Activated CD4-positive, alpha-beta memory T cell treated with anti-CD3 and anti-CD28 coated beads, Interleukin-2, amount 10 ng/mL, durations not matched to agents 7 days and 5 days (primary cell): ENCODE measurements around the gene LRRC36. TPM values are rescaled to one million over a fixed set of nuclear protein-coding genes. Genes with fewer than 3 reads are reported as not detected.

ENCODE experiments used
- CTCF ChIA-PET: fragments of 350-600 bp; sonication (Branson Sonifier 250); formaldehyde crosslinking; loops from one replicate; lab custom pipeline; 2021; ENCODE audit warnings: antibody characterized with exemption, inconsistent platforms; lab: Charles Lee
- POLR2A ChIA-PET: fragments of 350-600 bp; sonication (Branson Sonifier 250); formaldehyde crosslinking; loops from one replicate; lab custom pipeline; 2021; ENCODE audit warnings: antibody characterized with exemption; lab: Charles Lee
- DNase-seq: peaks from one replicate; pipeline ENCODE4 v3.0.0-alpha.2; 2020
- H3K27ac Mint-ChIP-seq: one replicate; pipeline ENCODE4 v1.8.0; 2021; ENCODE audit warnings: mild to moderate bottlenecking, mixed read lengths
- H3K27me3 Mint-ChIP-seq: one replicate; pipeline ENCODE4 v1.8.0; 2021; ENCODE audit warnings: mixed read lengths
- H3K36me3 Mint-ChIP-seq: one replicate; pipeline ENCODE4 v1.8.0; 2021; ENCODE audit warnings: low read depth, mixed read lengths
- H3K4me1 Mint-ChIP-seq: one replicate; pipeline ENCODE4 v1.8.0; 2021; ENCODE audit warnings: mixed read lengths
- H3K4me3 Mint-ChIP-seq: one replicate; pipeline ENCODE4 v1.8.0; 2021; ENCODE audit warnings: mild to moderate bottlenecking, mixed read lengths
- H3K9me3 Mint-ChIP-seq: one replicate; pipeline ENCODE4 v1.8.0; 2021; ENCODE audit warnings: mixed read lengths
- total RNA-seq, 2 experiments: library from RNA; stranded (reverse); gene quantifications; one replicate each; pipeline ENCODE4 v1.2.3, GENCODE V29; 2021

Gene LRRC36
- total RNA-seq, 2 experiments from 2014 or later: not detected

- CTCF ChIA-PET: no interaction called here
- no peaks in the 10 kb centered on the region for H3K9me3 Mint-ChIP-seq
- peaks cover 6% of the 10 kb centered on the region for H3K4me1 Mint-ChIP-seq
- H3K36me3 Mint-ChIP-seq: no peaks in the 10 kb centered on the region
- H3K27me3 Mint-ChIP-seq: no peaks in the 10 kb centered on the region
- no peak for DNase-seq
- POLR2A ChIA-PET: no interaction called here
- H3K4me3 Mint-ChIP-seq: no peak overlapping the region
- H3K27ac Mint-ChIP-seq: no peak overlapping the region
These were observed 43.4 kb upstream of the LRRC36 start for GRCh38 chr16:67283039-67283825.

GRCh38 chr16:67283826-67284555, 42.6 kb upstream of the LRRC36 start:
- H3K36me3 Mint-ChIP-seq: no peaks in the 10 kb centered on the region
- no peaks in the 10 kb centered on the region for H3K27me3 Mint-ChIP-seq
- no peak overlapping the region for H3K27ac Mint-ChIP-seq
- CTCF ChIA-PET: interaction anchor here (0.6 to 1.0 kb wide), 2 partner anchors 144 to 293 kb away, joined by 3 to 4 read pairs; no protein-coding TSS in a partner anchor
- POLR2A ChIA-PET: no interaction called here
- DNase-seq: no peak
- no peak overlapping the region for H3K4me3 Mint-ChIP-seq
- no peaks in the 10 kb centered on the region for H3K9me3 Mint-ChIP-seq
- peaks cover 4% of the 10 kb centered on the region for H3K4me1 Mint-ChIP-seq

- Mint-ChIP-seq H3K9me3 (no peaks in the 10 kb centered on the region), H3K36me3 (no peaks in the 10 kb centered on the region), H3K4me1 (peaks cover 9% of the 10 kb centered on the region), H3K27me3 (no peaks in the 10 kb centered on the region), H3K27ac (no peak overlapping the region), H3K4me3 (no peak overlapping the region)
- ChIA-PET POLR2A (interaction anchor here (1.5 kb wide), 1 partner anchor 26 kb away, joined by 3 read pairs; no protein-coding TSS in a partner anchor), CTCF (interaction anchor here (0.8 to 1.0 kb wide), 2 partner anchors 38 to 143 kb away, joined by 3 read pairs; partner anchors contain the start of gene FHOD1)
- no peak for DNase-seq
These were observed 41.6 kb upstream of the LRRC36 start for GRCh38 chr16:67284699-67285646.

GRCh38 chr16:67286441-67287235, 40.0 kb upstream of the LRRC36 start:
- Mint-ChIP-seq H3K9me3 (no peaks in the 10 kb centered on the region), H3K4me3 (no peak overlapping the region), H3K4me1 (peaks cover 16% of the 10 kb centered on the region), H3K36me3 (no peaks in the 10 kb centered on the region), H3K27ac (no peak overlapping the region), H3K27me3 (no peaks in the 10 kb centered on the region)
- ChIA-PET POLR2A (interaction anchor here (1.3 to 1.5 kb wide), 3 partner anchors 8 to 25 kb away, joined by 3 to 6 read pairs (median 4); partner anchors contain the start of gene PLEKHG4), CTCF (interaction anchor here (1.0 kb wide), 1 partner anchor 25 kb away, joined by 3 read pairs; no protein-coding TSS in a partner anchor)
- DNase-seq: no peak

GRCh38 chr16:67287960-67288359, 38.7 kb upstream of the LRRC36 start:
- Mint-ChIP-seq H3K27ac (no peak overlapping the region), H3K27me3 (no peaks in the 10 kb centered on the region), H3K4me3 (no peak overlapping the region), H3K9me3 (no peaks in the 10 kb centered on the region), H3K4me1 (peaks cover 16% of the 10 kb centered on the region), H3K36me3 (no peaks in the 10 kb centered on the region)
- CTCF ChIA-PET: no interaction called here
- DNase-seq: no peak
- POLR2A ChIA-PET: interaction anchor here (1.8 kb wide), 1 partner anchor 9 kb away, joined by 9 read pairs; the partner anchor contains the start of gene PLEKHG4

- Mint-ChIP-seq H3K4me1 (peaks cover 16% of the 10 kb centered on the region), H3K27me3 (peaks cover 3% of the 10 kb centered on the region), H3K9me3 (no peaks in the 10 kb centered on the region), H3K27ac (no peak overlapping the region), H3K36me3 (no peaks in the 10 kb centered on the region), H3K4me3 (no peak overlapping the region)
- POLR2A ChIA-PET: no interaction called here
- DNase-seq: no peak
- CTCF ChIA-PET: no interaction called here
These were observed 35.2 kb upstream of the LRRC36 start for GRCh38 chr16:67291461-67291860.

- ChIA-PET POLR2A (no interaction called here), CTCF (no interaction called here)
- Mint-ChIP-seq H3K4me3 (no peak overlapping the region), H3K27me3 (peaks cover 8% of the 10 kb centered on the region), H3K4me1 (peaks cover 14% of the 10 kb centered on the region), H3K36me3 (no peaks in the 10 kb centered on the region), H3K27ac (no peak overlapping the region), H3K9me3 (no peaks in the 10 kb centered on the region)
- DNase-seq: no peak
These were observed 32.4 kb upstream of the LRRC36 start for GRCh38 chr16:67294171-67294757.

GRCh38 chr16:67294938-67295361, 31.7 kb upstream of the LRRC36 start:
- CTCF ChIA-PET: no interaction called here
- Mint-ChIP-seq H3K9me3 (no peaks in the 10 kb centered on the region), H3K4me3 (no peak overlapping the region), H3K27ac (no peak overlapping the region), H3K27me3 (peaks cover 8% of the 10 kb centered on the region), H3K36me3 (no peaks in the 10 kb centered on the region), H3K4me1 (peaks cover 8% of the 10 kb centered on the region)
- DNase-seq: no peak
- POLR2A ChIA-PET: no interaction called here

GRCh38 chr16:67296420-67296819, 30.2 kb upstream of the LRRC36 start:
- no peaks in the 10 kb centered on the region for H3K9me3 Mint-ChIP-seq
- H3K27me3 Mint-ChIP-seq: peaks cover 8% of the 10 kb centered on the region
- H3K4me1 Mint-ChIP-seq: no peaks in the 10 kb centered on the region
- DNase-seq: no peak
- H3K27ac Mint-ChIP-seq: no peak overlapping the region
- POLR2A ChIA-PET: no interaction called here
- H3K4me3 Mint-ChIP-seq: no peak overlapping the region
- CTCF ChIA-PET: no interaction called here
- no peaks in the 10 kb centered on the region for H3K36me3 Mint-ChIP-seq

GRCh38 chr16:67298277-67298676, 28.3 kb upstream of the LRRC36 start:
- DNase-seq: no peak
- Mint-ChIP-seq H3K36me3 (no peaks in the 10 kb centered on the region), H3K4me1 (no peaks in the 10 kb centered on the region), H3K4me3 (no peak overlapping the region), H3K27me3 (peaks cover 8% of the 10 kb centered on the region), H3K27ac (no peak overlapping the region), H3K9me3 (no peaks in the 10 kb centered on the region)
- POLR2A ChIA-PET: no interaction called here
- CTCF ChIA-PET: interaction anchor here (0.7 kb wide), 1 partner anchor 47 kb away, joined by 4 read pairs; no protein-coding TSS in a partner anchor

- no peaks in the 10 kb centered on the region for H3K9me3 Mint-ChIP-seq
- no peak overlapping the region for H3K4me3 Mint-ChIP-seq
- POLR2A ChIA-PET: no interaction called here
- DNase-seq: no peak
- no peak overlapping the region for H3K27ac Mint-ChIP-seq
- H3K27me3 Mint-ChIP-seq: peaks cover 8% of the 10 kb centered on the region
- CTCF ChIA-PET: no interaction called here
- H3K4me1 Mint-ChIP-seq: no peaks in the 10 kb centered on the region
- no peaks in the 10 kb centered on the region for H3K36me3 Mint-ChIP-seq
These were observed 27.3 kb upstream of the LRRC36 start for GRCh38 chr16:67299269-67299668.
